Activated naive CD4-positive, alpha-beta T cell treated with anti-CD3 and anti-CD28 coated beads, Interleukin-2, amount 50 U/mL, for 72 hours (primary cell): ENCODE results near the gene RBM10. TPM values are rescaled to one million over a fixed set of nuclear protein-coding genes. Genes with fewer than 3 reads are reported as not detected.

Source experiments
- ATAC-seq, 2 donors: fragments of 150-1000 bp; cut with Tn5 transposase; 2 replicates each; pipeline ENCODE4 v1.10.0; 2021; ENCODE audit warnings: mild to moderate bottlenecking in 2 of 2, moderate library complexity in 2 of 2
- DNase-seq, 2 donors: peaks; one replicate each; pipeline ENCODE4 v3.0.0; 2021 to 2022; ENCODE audit warnings: low spot score in 2 of 2
- H3K27ac Mint-ChIP-seq, 2 donors: one replicate each; pipeline ENCODE4 v1.8.0; 2022; ENCODE audit warnings: mild to moderate bottlenecking in 2 of 2, mixed read lengths in 2 of 2
- H3K36me3 Mint-ChIP-seq, 2 donors: one replicate each; pipeline ENCODE4 v1.8.0; 2022; ENCODE audit warnings: mixed read lengths in 2 of 2
- H3K9me3 Mint-ChIP-seq, 2 donors: one replicate each; pipeline ENCODE4 v1.8.0; 2022; ENCODE audit warnings: mixed read lengths in 2 of 2
- total RNA-seq, 2 donors: library from RNA; stranded (reverse); gene quantifications; one replicate each; pipeline ENCODE4 v1.2.3, GENCODE V29; 2022

The RBM10 gene
- total RNA-seq, 2 donors from 2014 or later = 54.7 to 61.3 TPM

GRCh38 chrX:47217121-47217851 is 72.3 kb downstream of the RBM10 start:
- DNase-seq (no peak), ATAC-seq (peak; percentile 28 to 44)
- H3K9me3 Mint-ChIP-seq = no peaks in the 10 kb centered on the region
- H3K27ac Mint-ChIP-seq = peak overlapping the region; percentile 99
- H3K36me3 Mint-ChIP-seq = peaks cover 18 to 26% of the 10 kb centered on the region in 2 donors

- peak; percentile 84 to 86 for ATAC-seq
- Mint-ChIP-seq H3K36me3 (peaks cover 18 to 26% of the 10 kb centered on the region in 2 donors), H3K9me3 (no peaks in the 10 kb centered on the region), H3K27ac (peak overlapping the region; percentile 99)
- peak; percentile 87 to 96 for DNase-seq
Measured at GRCh38 chrX:47217852-47218279, 72.8 kb downstream of the RBM10 start.

GRCh38 chrX:47218280-47218919 is 73.4 kb downstream of the RBM10 start, which contains the start of gene CDK16:
Gene CDK16, plus strand, starts transcription at chrX:47218681. Its CDS starts 4,877 bp downstream, at chrX:47223558.
- Mint-ChIP-seq H3K27ac (peak within 1 kb of the TSS; percentile 99), H3K36me3 (peaks cover 18 to 26% of the 10 kb centered on the region in 2 donors), H3K9me3 (no peaks in the 10 kb centered on the region)
- ATAC-seq = peak; percentile 43 to 45
- peak; percentile 68 to 86 for DNase-seq

- H3K36me3 Mint-ChIP-seq = peaks cover 18 to 26% of the 10 kb centered on the region in 2 donors
- DNase-seq (peak; percentile 39 to 62), ATAC-seq (no peak)
- H3K9me3 Mint-ChIP-seq = no peaks in the 10 kb centered on the region
- H3K27ac Mint-ChIP-seq = peak overlapping the region; percentile 99
Measured at GRCh38 chrX:47218920-47219815, 74.1 kb downstream of the RBM10 start.

- peaks cover 15 to 18% of the 10 kb centered on the region in 2 donors for H3K36me3 Mint-ChIP-seq
- DNase-seq (no peak), ATAC-seq (no peak)
- H3K9me3 Mint-ChIP-seq = no peaks in the 10 kb centered on the region
- H3K27ac Mint-ChIP-seq = peak overlapping the region; percentile 35 to 88
Measured at GRCh38 chrX:47221756-47222155, 76.7 kb downstream of the RBM10 start.

- H3K27ac Mint-ChIP-seq = no peak overlapping the region
- no peak for DNase-seq
- no peak for ATAC-seq
- H3K36me3 Mint-ChIP-seq = peaks cover 12 to 18% of the 10 kb centered on the region in 2 donors
- H3K9me3 Mint-ChIP-seq = no peaks in the 10 kb centered on the region
Measured at GRCh38 chrX:47222751-47223350, 77.8 kb downstream of the RBM10 start.

GRCh38 chrX:47223476-47224250 is 78.6 kb downstream of the RBM10 start:
- Mint-ChIP-seq H3K36me3 (peaks cover 12 to 18% of the 10 kb centered on the region in 2 donors), H3K9me3 (no peaks in the 10 kb centered on the region), H3K27ac (no peak overlapping the region)
- ATAC-seq (no peak), DNase-seq (no peak)

GRCh38 chrX:47224266-47224895 is 79.4 kb downstream of the RBM10 start:
- no peak for ATAC-seq
- peaks cover 8 to 14% of the 10 kb centered on the region in 2 donors for H3K36me3 Mint-ChIP-seq

GRCh38 chrX:47224896-47225290 is 79.9 kb downstream of the RBM10 start:
- ATAC-seq = no peak
- no peak overlapping the region for H3K27ac Mint-ChIP-seq
- DNase-seq = no peak
- H3K36me3 Mint-ChIP-seq = peaks cover 3 to 9% of the 10 kb centered on the region in 2 donors
- H3K9me3 Mint-ChIP-seq = no peaks in the 10 kb centered on the region

More at GRCh38 chrX:47224266-47224895, 79.4 kb downstream of the RBM10 start:
- DNase-seq = no peak
- Mint-ChIP-seq H3K9me3 (no peaks in the 10 kb centered on the region), H3K27ac (no peak overlapping the region)

- Mint-ChIP-seq H3K27ac (peak overlapping the region in 1 of 2 donors; percentile 44), H3K36me3 (peaks cover 0 to 5% of the 10 kb centered on the region in 2 donors), H3K9me3 (no peaks in the 10 kb centered on the region)
- DNase-seq (no peak), ATAC-seq (no peak)
Measured at GRCh38 chrX:47226071-47226470, 81.0 kb downstream of the RBM10 start.

GRCh38 chrX:47226531-47227333 is 81.7 kb downstream of the RBM10 start:
- Mint-ChIP-seq H3K27ac (peak overlapping the region in 1 of 2 donors; percentile 44), H3K36me3 (peaks cover 0 to 5% of the 10 kb centered on the region in 2 donors), H3K9me3 (no peaks in the 10 kb centered on the region)
- ATAC-seq = no peak
- no peak for DNase-seq

GRCh38 chrX:47227334-47227583 is 82.2 kb downstream of the RBM10 start:
- no peak for DNase-seq
- Mint-ChIP-seq H3K36me3 (peaks cover 0 to 5% of the 10 kb centered on the region in 2 donors), H3K9me3 (no peaks in the 10 kb centered on the region), H3K27ac (no peak overlapping the region)
- no peak for ATAC-seq

GRCh38 chrX:47228550-47229270 is 83.7 kb downstream of the RBM10 start:
- Mint-ChIP-seq H3K9me3 (no peaks in the 10 kb centered on the region), H3K27ac (no peak overlapping the region), H3K36me3 (peaks cover 0 to 5% of the 10 kb centered on the region in 2 donors)
- ATAC-seq = no peak
- no peak for DNase-seq

- H3K9me3 Mint-ChIP-seq = no peaks in the 10 kb centered on the region
- H3K27ac Mint-ChIP-seq = no peak overlapping the region
- peaks cover 0 to 5% of the 10 kb centered on the region in 2 donors for H3K36me3 Mint-ChIP-seq
- ATAC-seq (no peak), DNase-seq (no peak)
Measured at GRCh38 chrX:47229427-47229826, 84.4 kb downstream of the RBM10 start.
